Mammary epithelial cell (primary cell): ENCODE data around the gene SPATC1L.

Experiments
- EZH2 ChIP-seq: IDR thresholded peaks from 2 replicates; pipeline ENCODE4 v1.6.1; 2012; ENCODE audit warnings: low read length, inconsistent platforms, borderline replicate concordance
- TF ChIP-seq, protein P1 (sequence below), 2 donors: IDR thresholded peaks in 1 of 2; conservative IDR thresholded peaks in 1 of 2; 2 replicates each; pipeline ENCODE4 v1.5.1; 2011 to 2012; ENCODE audit warnings: inconsistent platforms in 2 of 2, low read length in 2 of 2, mild to moderate bottlenecking in 2 of 2, control low read depth in 1 of 2, low read depth in 1 of 2; ENCODE audit not compliant: insufficient read depth in 1 of 2; ENCODE audit errors: extremely low read depth in 1 of 2

DNA sequence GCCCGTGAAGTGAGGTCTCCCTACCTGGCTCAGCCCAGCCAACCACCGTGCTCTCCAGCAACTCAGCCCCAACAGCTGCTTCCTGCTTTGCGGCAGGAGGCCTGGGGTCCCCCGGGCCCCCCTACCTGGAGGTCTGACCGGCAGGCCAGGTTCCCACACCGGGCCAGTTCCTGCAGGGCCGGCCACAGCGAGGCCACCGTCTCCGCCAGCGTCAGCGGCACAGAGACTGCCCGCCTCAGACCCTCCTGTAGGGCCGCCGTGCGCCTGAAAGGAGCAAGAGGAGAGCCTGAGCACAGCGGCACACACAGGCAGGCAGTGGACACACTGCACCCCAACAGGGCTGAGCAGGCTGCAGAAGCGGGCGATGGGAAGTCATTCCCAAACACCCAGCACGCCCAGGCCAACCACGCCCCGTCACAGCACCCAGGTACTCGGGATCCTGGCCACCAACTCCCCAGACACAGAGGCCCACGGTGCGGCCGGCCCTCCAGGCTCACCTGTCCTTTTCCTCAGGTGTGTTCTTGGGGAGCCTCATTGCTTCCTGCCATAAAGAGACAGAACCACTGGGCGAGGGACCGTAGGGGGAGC, 45.8 kb downstream of the SPATC1L start:
- TF ChIP-seq, protein P1, sequence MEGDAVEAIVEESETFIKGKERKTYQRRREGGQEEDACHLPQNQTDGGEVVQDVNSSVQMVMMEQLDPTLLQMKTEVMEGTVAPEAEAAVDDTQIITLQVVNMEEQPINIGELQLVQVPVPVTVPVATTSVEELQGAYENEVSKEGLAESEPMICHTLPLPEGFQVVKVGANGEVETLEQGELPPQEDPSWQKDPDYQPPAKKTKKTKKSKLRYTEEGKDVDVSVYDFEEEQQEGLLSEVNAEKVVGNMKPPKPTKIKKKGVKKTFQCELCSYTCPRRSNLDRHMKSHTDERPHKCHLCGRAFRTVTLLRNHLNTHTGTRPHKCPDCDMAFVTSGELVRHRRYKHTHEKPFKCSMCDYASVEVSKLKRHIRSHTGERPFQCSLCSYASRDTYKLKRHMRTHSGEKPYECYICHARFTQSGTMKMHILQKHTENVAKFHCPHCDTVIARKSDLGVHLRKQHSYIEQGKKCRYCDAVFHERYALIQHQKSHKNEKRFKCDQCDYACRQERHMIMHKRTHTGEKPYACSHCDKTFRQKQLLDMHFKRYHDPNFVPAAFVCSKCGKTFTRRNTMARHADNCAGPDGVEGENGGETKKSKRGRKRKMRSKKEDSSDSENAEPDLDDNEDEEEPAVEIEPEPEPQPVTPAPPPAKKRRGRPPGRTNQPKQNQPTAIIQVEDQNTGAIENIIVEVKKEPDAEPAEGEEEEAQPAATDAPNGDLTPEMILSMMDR (conservative IDR thresholded peaks at IDR 0.05 in 1 of 2, IDR thresholded peaks at IDR 0.05 in 1 of 2; ENCODE audit: extremely low read depth in 1 of 2, insufficient read depth in 1 of 2, low read depth in 1 of 2, low read length in 2 of 2) = no peak
- no peak for TF ChIP-seq EZH2
